Liver (tissue), 9 donors: ENCODE data around the gene SMU1. TPM values are rescaled to one million over a fixed set of nuclear protein-coding genes. Genes with fewer than 3 reads are reported as not detected.

Source experiments
- DNase-seq: peaks from one replicate; pipeline ENCODE4 v3.0.0-alpha.2; 2017; ENCODE audit warnings: low spot score
- H3K27ac ChIP-seq, 2 donors: one replicate each; pipeline ENCODE4 v1.7.0; 2013; ENCODE audit warnings: inconsistent platforms in 2 of 2, low read length in 2 of 2, control low read depth in 1 of 2, low read depth in 1 of 2, mild to moderate bottlenecking in 1 of 2
- H3K27me3 ChIP-seq, 4 donors: one replicate each; pipeline versions ENCODE4 v1.6.1 to v1.7.0; 2013; ENCODE audit warnings: low read length in 3 of 4, inconsistent platforms in 1 of 4, mild to moderate bottlenecking in 1 of 4, moderate library complexity in 1 of 4; ENCODE audit not compliant: control insufficient read depth in 4 of 4, insufficient read depth in 4 of 4
- H3K36me3 ChIP-seq, 4 donors: one replicate each; pipeline versions ENCODE4 v1.6.1 to v1.7.0; 2013; ENCODE audit warnings: low read length in 3 of 4, mild to moderate bottlenecking in 3 of 4, low read depth in 1 of 4, moderate library complexity in 1 of 4; ENCODE audit not compliant: control insufficient read depth in 4 of 4, insufficient read depth in 3 of 4
- H3K4me1 ChIP-seq, 4 donors: one replicate each; pipeline versions ENCODE4 v1.6.1 to v1.7.0; 2013; ENCODE audit warnings: low read length in 3 of 4, mild to moderate bottlenecking in 3 of 4, moderate library complexity in 1 of 4; ENCODE audit not compliant: control insufficient read depth in 4 of 4, insufficient read depth in 4 of 4
- H3K4me3 ChIP-seq, 3 donors: one replicate each; pipeline versions ENCODE4 v1.6.1 to v1.7.0; 2013; ENCODE audit warnings: low read length in 3 of 3, control low read depth in 1 of 3, low read depth in 1 of 3, mild to moderate bottlenecking in 1 of 3
- H3K9ac ChIP-seq, 2 donors: one replicate each; pipeline ENCODE4 v1.7.0; 2013; ENCODE audit warnings: low read length in 2 of 2, mild to moderate bottlenecking in 2 of 2, moderate library complexity in 2 of 2, control low read depth in 1 of 2, low read depth in 1 of 2
- H3K9me3 ChIP-seq, 4 donors: one replicate each; pipeline versions ENCODE4 v1.6.1 to v1.7.0; 2013; ENCODE audit warnings: low read length in 3 of 4; ENCODE audit not compliant: control insufficient read depth in 4 of 4
- ATF3 ChIP-seq: IDR thresholded peaks from 2 replicates; pipeline ENCODE4 v1.6.1; 2016; ENCODE audit warnings: antibody characterized with exemption
- CTCF ChIP-seq: fragments of 150-350 bp; IDR thresholded peaks from 2 replicates; pipeline ENCODE4 v1.5.1; 2017; ENCODE audit warnings: improper control_type of control experiment, low read depth, low read length; ENCODE audit not compliant: missing input control
- EGR1 ChIP-seq, 2 donors: IDR thresholded peaks; 2 replicates each; pipeline ENCODE4 v1.6.1; 2016 to 2018; ENCODE audit warnings: antibody characterized with exemption in 2 of 2, low read depth in 2 of 2
- FOXA1 ChIP-seq: IDR thresholded peaks from 2 replicates; pipeline ENCODE4 v1.6.1; 2016; ENCODE audit warnings: antibody characterized with exemption
- GABPA ChIP-seq, 2 donors: IDR thresholded peaks in 1 of 2; conservative IDR thresholded peaks in 1 of 2; 2 replicates each; pipeline ENCODE4 v1.6.1; 2016; ENCODE audit warnings: antibody characterized with exemption in 2 of 2, mild to moderate bottlenecking in 1 of 2, moderate library complexity in 1 of 2
- HNF4A ChIP-seq, 2 donors: conservative IDR thresholded peaks; 2 replicates each; pipeline ENCODE4 v1.6.1; 2016; ENCODE audit warnings: antibody characterized with exemption in 2 of 2, mild to moderate bottlenecking in 2 of 2
- JUND ChIP-seq, 2 donors: IDR thresholded peaks; 2 replicates each; pipeline ENCODE4 v1.6.1; 2016; ENCODE audit warnings: antibody characterized with exemption in 2 of 2
- MAX ChIP-seq: IDR thresholded peaks from 2 replicates; pipeline ENCODE4 v1.6.1; 2016; ENCODE audit warnings: antibody characterized with exemption
- RAD21 ChIP-seq, 2 donors: IDR thresholded peaks; 2 replicates each; pipeline ENCODE4 v1.6.1; 2016; ENCODE audit warnings: antibody characterized with exemption in 2 of 2, mild to moderate bottlenecking in 2 of 2
- RXRA ChIP-seq, 2 donors: IDR thresholded peaks; 2 replicates each; pipeline ENCODE4 v1.6.1; 2017 to 2018; ENCODE audit warnings: antibody characterized with exemption in 2 of 2, mild to moderate bottlenecking in 1 of 2
- SP1 ChIP-seq: IDR thresholded peaks from 2 replicates; pipeline ENCODE4 v1.6.1; 2018; ENCODE audit warnings: antibody characterized with exemption, mild to moderate bottlenecking
- TAF1 ChIP-seq: conservative IDR thresholded peaks from 2 replicates; pipeline ENCODE4 v1.6.1; 2016; ENCODE audit warnings: antibody characterized with exemption, mild to moderate bottlenecking
- YY1 ChIP-seq: IDR thresholded peaks from 2 replicates; pipeline ENCODE4 v1.6.1; 2016; ENCODE audit warnings: antibody characterized with exemption, mild to moderate bottlenecking
- WGBS: extraction: QIAGEN DNeasy Blood & Tissue Kit; methylation state at CpG from one replicate; pipeline ENCODE4 v1.1.7; 2013; 5-methylcytosine and 5-hydroxymethylcytosine counted together
- polyA plus RNA-seq, 2 donors: library from polyadenylated mRNA; stranded (reverse) in 1 of 2; unstranded in 1 of 2; fragments of 200-250 nt in 1 of 2; fragments of >200 nt in 1 of 2; fragmentation: Nextera tagmentation in 1 of 2; extraction: Ambion mirVana in 1 of 2; gene quantifications; one replicate each; pipeline versions ENCODE4 v1.2.1 to v1.2.3, GENCODE V29; 2013 to 2015
- total RNA-seq, 2 donors: library from RNA; depleted of rRNA; stranded (reverse); fragments of >200 nt; gene quantifications; one replicate each; pipeline ENCODE4 v1.2.3, GENCODE V29; 2014
- TF ChIP-seq, protein P1 (sequence below): IDR thresholded peaks from 2 replicates; pipeline ENCODE4 v1.6.1; 2016; ENCODE audit warnings: antibody characterized with exemption
- TF ChIP-seq, protein P2 (sequence below): IDR thresholded peaks from 2 replicates; pipeline ENCODE4 v1.6.1; 2016; ENCODE audit warnings: antibody characterized with exemption, mild to moderate bottlenecking
- donor health status: healthy.
- donor health status: healthy.
- donor health status: healthy.
- donor health status: healthy.
- donor health status: healthy.

The SMU1 gene
- total and polyA plus RNA-seq, 4 donors: 5.3 to 14.2 (median 9.5) TPM

GRCh38 chr9:33046061-33046460, 30.4 kb downstream of the SMU1 start (continued):
- TF ChIP-seq, protein P1, sequence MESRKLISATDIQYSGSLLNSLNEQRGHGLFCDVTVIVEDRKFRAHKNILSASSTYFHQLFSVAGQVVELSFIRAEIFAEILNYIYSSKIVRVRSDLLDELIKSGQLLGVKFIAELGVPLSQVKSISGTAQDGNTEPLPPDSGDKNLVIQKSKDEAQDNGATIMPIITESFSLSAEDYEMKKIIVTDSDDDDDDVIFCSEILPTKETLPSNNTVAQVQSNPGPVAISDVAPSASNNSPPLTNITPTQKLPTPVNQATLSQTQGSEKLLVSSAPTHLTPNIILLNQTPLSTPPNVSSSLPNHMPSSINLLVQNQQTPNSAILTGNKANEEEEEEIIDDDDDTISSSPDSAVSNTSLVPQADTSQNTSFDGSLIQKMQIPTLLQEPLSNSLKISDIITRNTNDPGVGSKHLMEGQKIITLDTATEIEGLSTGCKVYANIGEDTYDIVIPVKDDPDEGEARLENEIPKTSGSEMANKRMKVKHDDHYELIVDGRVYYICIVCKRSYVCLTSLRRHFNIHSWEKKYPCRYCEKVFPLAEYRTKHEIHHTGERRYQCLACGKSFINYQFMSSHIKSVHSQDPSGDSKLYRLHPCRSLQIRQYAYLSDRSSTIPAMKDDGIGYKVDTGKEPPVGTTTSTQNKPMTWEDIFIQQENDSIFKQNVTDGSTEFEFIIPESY: no peak
- TF ChIP-seq TAF1: no peak

DNA sequence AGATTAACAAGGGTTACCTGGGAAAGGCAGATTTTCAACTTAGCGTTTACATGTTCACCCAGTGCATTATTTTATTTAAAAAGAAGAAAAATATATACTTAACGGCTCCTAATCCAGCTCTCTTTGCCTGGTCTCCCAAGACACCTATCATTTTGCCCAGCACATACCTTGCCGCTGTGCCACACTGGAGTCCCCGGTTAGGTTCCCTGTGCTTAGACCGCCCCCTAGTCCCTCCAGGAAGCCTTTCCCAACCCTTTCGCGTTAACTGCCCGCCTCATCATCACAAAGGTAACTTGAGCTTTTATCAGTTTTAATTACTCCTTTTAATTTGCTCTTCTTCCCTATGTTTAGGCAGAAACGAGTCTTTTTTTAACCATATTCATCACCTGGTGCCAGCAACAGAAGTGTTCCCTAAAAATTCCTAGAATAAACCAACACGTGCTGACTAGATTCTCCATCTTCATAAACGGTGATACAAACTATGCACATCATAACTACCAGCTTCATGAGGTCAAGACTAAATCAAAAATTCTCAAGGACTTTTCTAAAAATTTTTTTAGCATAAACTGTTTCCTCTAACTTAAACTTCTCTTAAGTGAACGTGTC, 31.7 kb downstream of the SMU1 start:
- H3K36me3 ChIP-seq: peaks cover 1 to 20% (median 20%) of the 10 kb centered on the region in 4 donors
- peak overlapping the region; percentile 81 to 95 for H3K27ac ChIP-seq
- H3K9ac ChIP-seq: peak overlapping the region; percentile 36 to 75
- H3K4me1 ChIP-seq: peaks cover 5 to 45% (median 38%) of the 10 kb centered on the region in 4 donors
- peak overlapping the region; percentile 64 to 79 (median 65) for H3K4me3 ChIP-seq
- DNase-seq: peak; percentile 41
- H3K9me3 ChIP-seq: no peaks in the 10 kb centered on the region
- H3K27me3 ChIP-seq: no peaks in the 10 kb centered on the region
- TF ChIP-seq RAD21 (IDR thresholded peaks at IDR 0.05) (peak; percentile 63 to 78), YY1 (peak; percentile 9), CTCF (peak; percentile 35)
- TF ChIP-seq, protein P2, sequence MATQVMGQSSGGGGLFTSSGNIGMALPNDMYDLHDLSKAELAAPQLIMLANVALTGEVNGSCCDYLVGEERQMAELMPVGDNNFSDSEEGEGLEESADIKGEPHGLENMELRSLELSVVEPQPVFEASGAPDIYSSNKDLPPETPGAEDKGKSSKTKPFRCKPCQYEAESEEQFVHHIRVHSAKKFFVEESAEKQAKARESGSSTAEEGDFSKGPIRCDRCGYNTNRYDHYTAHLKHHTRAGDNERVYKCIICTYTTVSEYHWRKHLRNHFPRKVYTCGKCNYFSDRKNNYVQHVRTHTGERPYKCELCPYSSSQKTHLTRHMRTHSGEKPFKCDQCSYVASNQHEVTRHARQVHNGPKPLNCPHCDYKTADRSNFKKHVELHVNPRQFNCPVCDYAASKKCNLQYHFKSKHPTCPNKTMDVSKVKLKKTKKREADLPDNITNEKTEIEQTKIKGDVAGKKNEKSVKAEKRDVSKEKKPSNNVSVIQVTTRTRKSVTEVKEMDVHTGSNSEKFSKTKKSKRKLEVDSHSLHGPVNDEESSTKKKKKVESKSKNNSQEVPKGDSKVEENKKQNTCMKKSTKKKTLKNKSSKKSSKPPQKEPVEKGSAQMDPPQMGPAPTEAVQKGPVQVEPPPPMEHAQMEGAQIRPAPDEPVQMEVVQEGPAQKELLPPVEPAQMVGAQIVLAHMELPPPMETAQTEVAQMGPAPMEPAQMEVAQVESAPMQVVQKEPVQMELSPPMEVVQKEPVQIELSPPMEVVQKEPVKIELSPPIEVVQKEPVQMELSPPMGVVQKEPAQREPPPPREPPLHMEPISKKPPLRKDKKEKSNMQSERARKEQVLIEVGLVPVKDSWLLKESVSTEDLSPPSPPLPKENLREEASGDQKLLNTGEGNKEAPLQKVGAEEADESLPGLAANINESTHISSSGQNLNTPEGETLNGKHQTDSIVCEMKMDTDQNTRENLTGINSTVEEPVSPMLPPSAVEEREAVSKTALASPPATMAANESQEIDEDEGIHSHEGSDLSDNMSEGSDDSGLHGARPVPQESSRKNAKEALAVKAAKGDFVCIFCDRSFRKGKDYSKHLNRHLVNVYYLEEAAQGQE: no peak
- WGBS: 28% methylated on average over 12 of the region's 12 CpGs

- peak overlapping the region; percentile 81 to 95 for H3K27ac ChIP-seq
- H3K27me3 ChIP-seq: no peaks in the 10 kb centered on the region
- no peaks in the 10 kb centered on the region for H3K9me3 ChIP-seq
- WGBS: under 1% methylated on average over 41 of the region's 41 CpGs
- H3K9ac ChIP-seq: peak overlapping the region; percentile 36 to 75
- peak overlapping the region; percentile 64 to 79 (median 65) for H3K4me3 ChIP-seq
- peaks cover 5 to 45% (median 38%) of the 10 kb centered on the region in 4 donors for H3K4me1 ChIP-seq
- H3K36me3 ChIP-seq: peaks cover 1 to 25% (median 25%) of the 10 kb centered on the region in 4 donors
- DNase-seq: peak; percentile 65
- no peak for TF ChIP-seq MAX
- no peak for TF ChIP-seq SP1
- TF ChIP-seq, protein P1: peak; percentile 78
- no peak for TF ChIP-seq HNF4A (conservative IDR thresholded peaks at IDR 0.05)
- TF ChIP-seq FOXA1: no peak
- peak; percentile 18 for TF ChIP-seq YY1
- TF ChIP-seq EGR1 (IDR thresholded peaks at IDR 0.05; ENCODE audit: low read depth in 2 of 2): no peak
- no peak for TF ChIP-seq ATF3
- TF ChIP-seq, protein P2: no peak
- peak in 1 of 2 donors; percentile 8 for TF ChIP-seq RXRA (IDR thresholded peaks at IDR 0.05)
- TF ChIP-seq GABPA (IDR thresholded peaks at IDR 0.05 in 1 of 2, conservative IDR thresholded peaks at IDR 0.05 in 1 of 2): peak; percentile 32 to 66
- TF ChIP-seq JUND (IDR thresholded peaks at IDR 0.05): peak in 1 of 2 donors; percentile 39
Measured at GRCh38 chr9:33044162-33044673, 32.3 kb downstream of the SMU1 start.
